HG03064 (cell line): ENCODE data around the gene FOXN3.
A peak's percentile ranks its signal among the peaks of the same experiment; 100 is the strongest.

ENCODE experiments used
- ATAC-seq: cut with Tn5 transposase; IDR thresholded peaks from one replicate; pipeline ENCODE4 v1.9.1; 2021; ENCODE audit warnings: low read depth; ENCODE audit not compliant: unreplicated experiment

The FOXN3 gene

DNA sequence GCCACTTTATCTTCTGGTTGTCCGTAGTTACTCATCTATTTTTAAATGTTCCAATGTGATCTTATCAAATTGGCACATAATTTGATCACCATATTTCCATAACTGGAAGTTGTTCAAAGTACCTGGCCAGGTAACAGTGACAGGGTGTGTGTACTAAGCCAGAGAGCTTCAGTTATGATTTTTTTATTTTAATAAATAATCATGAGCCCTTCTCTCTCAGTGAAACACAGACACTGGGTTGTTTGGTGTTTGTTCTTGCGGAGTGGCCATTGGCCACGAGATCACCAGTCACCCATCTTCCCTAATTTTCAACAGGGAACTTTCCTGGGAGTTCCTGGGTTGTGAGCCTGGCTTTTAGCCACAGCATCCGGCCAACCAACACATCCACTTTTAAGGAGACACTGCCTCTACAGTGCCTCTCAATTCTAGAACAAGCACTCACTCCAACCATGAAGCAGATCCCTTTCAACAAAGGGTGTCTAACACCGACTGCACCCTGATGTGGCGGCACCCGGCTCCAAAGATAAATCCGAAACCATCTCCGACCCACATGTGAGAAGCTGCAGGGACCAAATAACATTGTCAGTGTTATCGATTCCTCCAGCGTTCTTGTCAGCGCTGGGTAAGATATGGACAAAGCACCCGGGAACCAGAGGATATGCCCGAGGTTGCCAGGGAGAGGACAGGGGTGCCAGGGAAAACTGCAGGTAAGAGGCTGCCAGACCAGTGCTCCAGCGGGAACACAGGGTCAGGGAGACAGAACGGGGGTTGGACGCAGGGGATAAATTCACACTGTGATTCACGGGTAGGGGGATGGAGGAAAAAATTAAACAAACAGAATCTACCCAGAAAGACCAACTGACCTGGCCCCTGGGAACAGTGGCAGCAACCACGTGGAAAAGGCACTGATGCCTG is 49.9 kb downstream of the FOXN3 start:
- ATAC-seq: no peak

DNA sequence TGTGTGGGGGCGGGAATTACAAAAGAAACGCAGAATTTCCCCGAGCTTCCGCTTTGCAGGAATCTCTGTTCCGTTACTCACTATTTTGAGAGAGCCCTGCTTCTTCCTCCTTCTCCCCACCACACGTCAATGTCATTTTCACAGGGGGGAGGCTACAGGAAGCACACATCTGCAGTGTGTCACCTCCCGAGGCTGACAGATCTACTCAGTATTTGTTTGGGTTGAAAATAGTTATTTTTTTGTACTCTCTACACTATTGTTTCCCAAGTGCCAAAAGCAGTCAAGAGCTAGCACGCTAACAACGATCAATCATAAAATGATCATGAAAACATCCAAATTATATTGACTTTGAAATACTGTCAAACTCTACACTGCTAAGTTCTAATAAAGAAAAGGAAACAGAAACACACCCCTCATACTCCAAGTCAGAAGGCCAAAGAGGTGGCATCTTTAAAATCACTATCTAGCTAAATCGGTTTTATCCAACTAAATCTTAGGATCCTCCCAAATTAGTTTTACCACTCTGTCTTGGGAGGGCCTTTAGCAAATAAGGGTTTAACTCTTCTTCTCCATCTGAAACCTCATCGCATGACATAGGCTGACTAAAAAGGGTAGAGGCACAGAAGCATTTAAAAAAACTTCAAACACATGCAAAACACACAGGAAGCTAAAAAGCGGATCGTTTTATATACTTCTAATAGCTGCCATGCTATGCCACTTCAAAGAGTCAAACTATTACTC is 51.8 kb downstream of the FOXN3 start:
- ATAC-seq: peak; percentile 84

DNA sequence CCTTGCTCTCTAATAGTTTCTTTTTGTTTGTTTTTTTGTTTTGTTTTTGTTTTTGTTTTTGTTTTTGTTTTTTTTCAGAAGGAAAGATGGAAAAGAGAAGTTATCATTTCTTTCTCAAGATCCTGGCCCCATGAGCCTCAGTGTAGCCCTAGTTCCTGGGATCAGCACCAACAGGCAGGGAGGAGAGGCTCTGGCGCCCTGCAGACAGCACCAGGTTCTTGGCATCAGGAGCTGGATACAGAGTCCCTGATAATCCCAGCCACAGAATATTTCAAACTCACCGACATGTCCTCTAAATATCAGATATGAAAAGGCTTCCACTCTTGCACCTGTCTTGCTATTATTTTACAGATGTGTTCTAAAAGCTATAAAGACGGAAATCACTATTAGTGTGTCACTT is 52.7 kb downstream of the FOXN3 start:
- ATAC-seq: no peak

DNA sequence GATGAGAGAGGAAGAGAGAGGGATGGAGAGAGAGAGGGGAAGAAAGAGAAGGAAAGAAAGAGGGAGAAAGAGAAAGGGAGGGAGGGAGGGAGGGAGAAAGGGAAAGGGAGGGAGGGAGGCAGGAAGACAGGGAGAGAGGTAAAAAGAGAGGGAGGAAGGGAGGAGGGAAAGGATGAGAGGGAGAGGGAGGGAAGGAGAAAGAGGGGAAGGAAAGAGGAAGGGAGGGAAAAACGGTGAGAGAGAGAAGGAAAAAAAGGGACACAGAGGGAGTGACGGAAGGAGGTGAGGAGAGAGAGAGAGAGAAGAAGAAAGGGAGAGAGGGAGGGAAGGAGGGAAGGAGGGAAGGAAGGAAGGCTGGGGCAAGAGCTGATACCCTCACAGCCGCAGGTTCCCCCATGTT is 56.8 kb downstream of the FOXN3 start:
- no peak for ATAC-seq

DNA sequence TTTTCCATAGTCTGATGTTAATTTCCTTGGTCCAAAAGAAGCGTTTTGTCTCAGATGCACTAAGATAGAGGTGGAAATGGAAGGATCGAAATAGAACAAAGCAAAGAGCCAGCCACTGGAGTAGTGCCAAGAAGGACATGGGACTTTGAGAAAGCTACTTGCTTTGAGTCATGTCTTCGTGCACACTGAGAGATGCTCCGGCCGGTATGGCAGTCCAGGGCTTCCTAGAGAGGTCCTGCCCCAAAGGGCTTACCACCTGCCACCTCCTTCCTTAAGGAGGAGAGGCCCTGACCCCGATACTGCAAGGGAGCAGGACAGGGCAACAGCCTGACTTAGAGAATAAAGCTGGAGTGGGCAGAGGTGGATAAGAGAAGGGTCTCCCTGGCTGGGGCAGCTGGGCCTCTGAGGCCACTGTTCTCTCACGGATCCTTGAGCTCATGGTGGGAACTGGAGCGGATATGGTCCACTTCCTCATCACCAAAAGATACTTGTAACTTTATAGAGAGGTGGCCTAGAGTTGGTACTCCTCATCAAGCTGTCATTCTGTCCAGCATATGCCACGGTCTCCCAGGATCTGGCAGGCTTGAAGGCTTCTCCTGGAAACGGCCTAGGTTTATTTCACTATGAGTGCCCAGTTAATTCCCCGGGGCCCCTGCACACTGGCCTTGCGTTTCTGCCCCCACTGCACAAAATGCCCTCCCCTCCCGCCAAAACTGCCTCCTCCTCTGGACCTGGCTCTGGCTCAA is 57.4 kb downstream of the FOXN3 start:
- no peak for ATAC-seq

DNA sequence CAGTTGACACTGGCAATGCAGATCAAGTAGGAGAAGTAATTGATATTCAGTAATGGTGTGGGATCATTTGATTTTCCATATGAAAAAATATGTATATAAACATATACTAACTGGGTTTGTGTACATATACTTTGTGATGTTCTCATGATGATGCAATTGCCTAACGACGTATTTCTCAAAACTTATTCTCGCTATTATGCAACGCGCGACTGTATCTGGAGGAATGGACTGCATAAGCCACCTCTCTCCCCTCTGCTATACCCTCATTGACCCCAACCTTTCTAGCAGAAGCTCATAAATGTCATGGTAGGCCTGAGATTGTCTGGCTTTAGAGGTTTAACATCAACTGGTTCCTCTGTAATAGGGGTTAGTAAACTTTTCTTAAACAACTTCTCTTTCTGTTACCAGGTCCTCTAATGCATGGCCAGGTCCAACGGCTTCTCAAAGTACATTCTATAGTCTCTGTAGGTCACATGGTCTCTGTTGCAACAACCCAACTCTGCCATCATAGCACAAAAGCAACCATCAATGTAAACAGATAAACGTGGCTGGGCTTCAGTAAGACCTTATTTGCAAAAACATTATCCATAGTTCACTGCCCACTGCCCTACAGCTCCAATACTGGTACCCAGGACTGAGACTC is 59.3 kb downstream of the FOXN3 start:
- no peak for ATAC-seq

DNA sequence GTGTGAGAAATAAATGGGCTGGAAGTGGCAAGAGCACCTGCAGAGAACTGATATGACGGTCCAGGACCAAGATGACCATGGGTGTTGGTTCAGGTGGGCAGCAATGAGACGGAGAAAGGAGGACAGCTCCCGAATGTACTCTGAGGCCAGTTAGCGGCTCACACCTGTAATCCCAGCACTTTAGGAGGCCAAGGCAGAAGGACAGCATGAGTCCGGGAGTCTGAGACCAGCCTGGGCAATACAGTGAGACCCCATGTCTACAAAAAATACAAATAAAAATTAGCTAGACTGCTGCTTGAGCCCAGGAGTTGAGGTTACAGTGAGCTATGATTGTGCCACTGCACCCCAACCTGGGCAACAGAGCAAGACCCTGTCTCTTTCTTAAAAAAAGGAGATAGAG is 60.1 kb downstream of the FOXN3 start:
- ATAC-seq: no peak

DNA sequence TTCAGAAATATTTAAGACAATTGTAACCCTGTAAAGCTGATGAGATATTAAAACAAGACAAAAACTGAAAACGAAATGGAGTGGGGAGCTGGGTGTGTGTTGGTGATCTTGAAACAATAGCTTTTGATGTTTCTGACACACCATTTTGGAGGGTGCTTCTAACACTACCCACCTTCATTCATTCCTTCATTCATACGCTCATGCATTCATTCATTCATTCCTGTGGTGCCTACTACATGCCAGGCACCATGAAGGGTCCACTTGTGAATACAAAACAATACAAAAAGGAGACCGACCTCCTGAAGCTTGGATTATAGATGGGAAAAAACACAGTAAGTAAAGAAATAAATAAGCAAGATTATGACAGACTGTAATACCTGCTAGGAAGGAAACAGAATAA is 60.5 kb downstream of the FOXN3 start:
- ATAC-seq: no peak

DNA sequence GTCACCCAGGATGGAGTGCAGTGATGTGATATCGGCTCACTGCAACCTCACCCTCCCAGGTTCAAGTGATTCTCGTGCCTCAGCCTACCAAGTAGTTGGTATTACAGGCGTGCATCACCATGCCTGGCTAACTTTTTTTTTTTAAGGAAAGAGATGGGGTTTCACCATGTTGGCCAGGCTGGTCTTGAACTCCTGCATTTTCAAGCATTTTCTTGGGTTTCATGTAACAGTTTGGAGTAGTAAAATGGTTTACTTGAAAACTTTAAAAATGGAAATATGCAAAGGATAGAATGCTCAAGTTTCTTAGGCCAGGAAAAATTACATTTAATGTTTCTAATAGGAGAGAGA is 63.3 kb downstream of the FOXN3 start:
- no peak for ATAC-seq

DNA sequence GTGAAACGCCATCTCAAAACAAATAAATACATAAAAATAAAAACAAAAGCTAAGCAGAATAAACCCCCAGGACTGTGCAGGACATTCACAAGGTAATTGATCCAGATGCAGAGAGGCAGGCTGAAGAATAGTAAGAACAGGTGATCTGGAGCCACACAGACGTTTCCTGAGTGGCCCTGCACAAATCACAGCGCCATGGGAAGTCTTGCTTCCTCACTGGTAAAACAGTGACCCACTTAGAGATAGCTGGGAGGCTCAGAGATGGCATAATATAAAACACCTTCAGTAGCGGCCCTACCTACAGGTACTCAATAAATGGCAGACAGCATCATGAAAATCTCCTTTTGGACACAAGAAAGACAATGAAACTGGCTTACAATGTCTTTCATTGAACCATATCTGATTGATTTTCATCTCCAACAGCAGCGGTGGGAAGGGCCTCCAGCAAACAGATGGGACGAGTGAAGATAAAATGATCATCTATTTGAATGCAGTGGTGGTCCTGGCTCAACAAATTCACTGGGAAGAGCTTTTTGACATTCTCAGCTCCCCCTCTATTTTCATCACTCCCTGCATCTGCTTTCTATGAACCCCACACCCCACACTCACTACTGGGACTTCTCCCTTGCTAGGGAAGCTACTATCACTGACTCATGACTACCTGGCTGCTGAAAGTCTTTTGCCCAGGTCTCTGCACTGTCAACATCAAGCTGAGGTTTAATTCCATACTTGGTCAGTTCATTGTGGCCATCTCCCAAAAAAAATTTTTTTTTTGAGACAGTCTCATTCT is 63.9 kb downstream of the FOXN3 start:
- ATAC-seq: no peak

DNA sequence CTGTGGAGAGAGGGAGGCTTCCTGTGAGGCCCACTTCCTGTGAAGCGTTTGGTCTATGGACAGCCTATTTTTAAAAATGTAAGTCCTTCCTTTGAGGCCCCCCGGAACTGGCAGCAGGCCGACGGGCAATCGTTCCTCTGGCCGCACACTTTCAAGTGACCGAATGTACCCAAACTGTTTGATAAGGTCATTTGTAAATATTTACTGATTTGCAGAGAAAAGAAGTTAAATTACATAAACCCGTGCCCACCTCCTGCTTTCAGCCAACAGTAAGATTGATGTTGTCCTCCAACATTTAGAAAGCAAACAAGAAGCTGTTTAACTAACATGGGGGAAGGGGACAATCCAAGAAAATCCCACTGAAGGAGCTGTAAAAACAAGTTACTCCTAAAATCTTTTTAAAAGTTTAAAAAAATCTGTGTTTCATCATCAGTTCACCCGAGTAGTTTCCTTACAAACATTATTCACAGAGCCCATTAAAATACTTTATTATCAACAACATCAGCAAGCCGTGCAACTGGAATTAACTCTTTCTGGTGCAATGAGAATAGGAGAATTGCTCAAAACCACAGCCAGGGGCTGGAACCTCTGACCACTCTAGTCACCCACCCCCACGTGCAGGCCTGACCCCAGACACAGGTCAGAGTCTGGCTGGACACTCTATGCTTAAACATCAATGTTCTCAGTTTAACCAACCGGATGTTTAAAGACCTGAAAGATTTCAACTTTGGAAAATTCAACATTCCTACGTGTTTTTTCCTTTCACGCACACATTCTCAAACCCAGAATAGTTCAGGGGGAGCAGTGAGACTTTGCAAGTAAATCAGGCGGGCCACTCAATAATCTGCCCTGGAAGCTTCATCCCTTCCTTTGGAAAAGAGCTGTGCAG is 65.3 kb downstream of the FOXN3 start:
- ATAC-seq: no peak

DNA sequence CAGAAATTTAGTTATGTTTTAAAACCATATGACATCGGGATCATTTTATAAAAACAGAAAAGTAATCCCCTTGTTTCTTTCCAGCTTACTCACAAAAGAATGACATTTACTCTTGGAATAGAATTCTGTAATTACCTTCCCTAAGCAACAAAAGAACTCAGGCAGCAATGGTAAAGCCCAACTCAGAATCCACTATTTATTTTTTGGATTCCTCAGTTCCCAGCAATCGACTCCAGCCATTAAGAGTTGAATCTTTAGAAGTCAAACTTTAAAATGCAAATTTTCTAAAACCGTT is 65.9 kb downstream of the FOXN3 start:
- ATAC-seq: no peak

DNA sequence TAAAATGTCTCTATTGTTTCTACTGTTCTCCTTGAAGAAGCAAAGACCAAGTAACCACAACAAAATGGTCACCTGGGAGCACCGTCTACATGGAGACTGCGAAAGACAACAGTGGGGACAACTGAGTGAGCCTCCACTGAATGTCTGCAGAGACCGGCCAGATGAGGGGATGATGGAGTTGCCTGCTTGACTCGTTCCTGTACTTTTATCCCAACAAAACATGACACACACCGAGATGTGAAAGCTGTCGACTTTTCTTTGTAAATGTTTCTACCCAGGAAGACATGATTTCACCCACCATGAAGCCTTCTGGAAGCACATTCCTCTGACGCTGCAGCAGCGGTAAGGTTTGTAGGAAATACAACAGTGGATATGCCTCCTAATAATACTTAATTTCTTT is 66.9 kb downstream of the FOXN3 start:
- no peak for ATAC-seq

DNA sequence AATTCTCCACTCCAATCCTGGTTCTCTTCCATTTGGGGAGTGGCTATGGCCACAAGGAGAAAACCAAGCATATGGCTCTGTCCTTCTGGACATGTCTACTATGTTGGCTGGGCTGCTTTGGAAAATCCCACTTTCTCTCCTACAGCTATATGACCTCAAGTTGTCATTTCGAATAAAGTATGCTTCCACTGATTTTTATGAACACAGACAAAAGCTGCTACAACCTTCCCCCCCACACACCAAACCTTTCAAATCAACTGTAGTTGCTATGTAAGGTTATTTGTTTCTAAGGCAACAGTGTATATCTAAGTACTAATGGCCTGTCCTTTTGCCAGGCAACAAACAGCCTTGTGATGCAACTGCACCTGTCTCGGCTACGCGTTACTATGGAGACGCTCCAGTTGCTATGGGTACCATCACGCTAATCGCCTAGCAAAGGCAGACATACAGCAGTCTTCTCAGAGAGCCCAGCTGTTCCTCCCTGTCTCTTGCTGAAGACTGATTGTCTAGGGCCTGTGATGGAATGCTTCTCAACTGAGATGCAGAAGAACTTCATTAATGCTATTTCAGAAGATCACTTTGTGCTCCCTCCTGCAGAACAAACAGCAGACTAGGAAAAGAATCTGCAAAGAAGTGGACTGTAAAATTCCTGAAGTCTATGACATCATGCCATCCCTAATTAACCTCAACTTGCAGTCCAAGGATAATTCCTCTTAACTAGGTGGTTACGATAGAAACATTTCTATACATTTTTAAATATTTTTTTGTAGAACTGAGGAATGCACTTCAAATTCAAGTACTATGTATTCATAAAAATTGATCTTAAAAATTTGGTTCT is 67.6 kb downstream of the FOXN3 start:
- no peak for ATAC-seq

DNA sequence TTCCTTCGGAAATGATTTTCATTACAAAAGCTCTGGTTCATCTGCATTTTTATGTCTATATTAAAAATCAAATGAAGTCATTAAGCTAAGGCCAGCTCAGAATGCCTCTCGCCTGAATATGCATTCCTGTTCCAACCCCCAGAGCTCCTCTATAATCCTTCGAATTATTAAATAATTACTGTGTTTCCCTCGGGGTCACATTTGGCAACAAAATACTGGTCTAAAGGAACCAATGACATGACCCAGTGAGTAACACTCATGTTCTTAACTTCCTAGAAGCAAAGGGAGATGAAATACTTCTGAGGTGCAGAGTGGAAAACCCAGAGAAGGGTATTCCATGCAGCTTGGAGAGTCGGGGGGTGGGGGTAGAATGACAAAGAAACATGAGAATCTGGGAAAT is 68.3 kb downstream of the FOXN3 start:
- no peak for ATAC-seq

DNA sequence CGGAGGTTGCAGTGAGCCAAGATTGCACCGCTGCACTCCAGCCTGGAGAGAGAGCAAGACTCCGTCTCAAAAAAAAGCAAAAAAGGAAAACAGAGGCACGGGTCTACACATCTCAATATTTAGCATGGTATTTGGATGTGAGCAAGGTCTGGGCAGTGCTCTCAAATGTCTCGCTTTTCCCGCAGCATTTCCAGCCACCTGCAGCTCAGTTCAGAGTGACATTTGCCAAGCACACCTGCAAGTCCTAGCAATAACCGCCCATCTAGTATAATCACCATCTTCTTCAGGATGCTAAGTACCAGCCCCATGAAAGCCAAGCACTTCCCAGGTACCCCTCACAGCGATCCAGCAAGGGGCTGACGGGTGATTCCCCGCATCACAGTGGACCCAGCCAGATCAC is 69.1 kb downstream of the FOXN3 start:
- no peak for ATAC-seq

DNA sequence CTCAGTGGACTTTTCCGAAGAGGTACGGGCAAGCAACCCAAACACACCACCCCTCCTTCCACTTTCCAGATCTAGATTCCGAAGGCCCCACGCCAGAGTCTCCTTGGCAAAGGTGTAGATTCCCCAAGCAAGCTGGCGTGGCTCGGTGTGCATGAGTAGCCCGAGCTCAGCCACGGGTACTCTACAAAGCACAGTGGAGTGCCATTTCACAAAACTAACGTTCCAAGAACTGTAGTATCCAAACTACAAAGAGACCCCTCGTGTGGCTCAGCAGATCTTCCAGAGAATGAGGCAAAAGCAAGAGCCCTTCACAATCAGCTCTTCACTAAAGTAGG is 72.1 kb downstream of the FOXN3 start:
- ATAC-seq: no peak

DNA sequence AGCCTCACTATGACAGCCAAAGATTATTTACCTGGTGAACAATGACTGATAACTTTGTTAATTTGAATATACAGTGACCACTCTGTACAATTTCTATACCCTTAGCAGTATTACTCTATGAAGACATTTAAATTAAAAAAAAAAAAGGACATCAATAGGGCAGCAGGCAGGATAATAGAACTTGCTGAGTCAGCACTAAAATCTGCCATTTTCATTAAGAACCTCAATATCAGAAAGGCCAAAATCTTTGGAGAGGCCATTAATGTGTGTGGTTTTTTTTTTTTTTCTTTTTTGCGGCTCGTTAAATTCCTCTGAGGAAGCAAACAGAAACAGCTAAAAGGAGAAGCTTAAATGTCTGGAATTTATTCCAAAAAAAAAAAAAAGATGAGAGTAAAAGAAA is 73.7 kb downstream of the FOXN3 start:
- ATAC-seq: no peak

DNA sequence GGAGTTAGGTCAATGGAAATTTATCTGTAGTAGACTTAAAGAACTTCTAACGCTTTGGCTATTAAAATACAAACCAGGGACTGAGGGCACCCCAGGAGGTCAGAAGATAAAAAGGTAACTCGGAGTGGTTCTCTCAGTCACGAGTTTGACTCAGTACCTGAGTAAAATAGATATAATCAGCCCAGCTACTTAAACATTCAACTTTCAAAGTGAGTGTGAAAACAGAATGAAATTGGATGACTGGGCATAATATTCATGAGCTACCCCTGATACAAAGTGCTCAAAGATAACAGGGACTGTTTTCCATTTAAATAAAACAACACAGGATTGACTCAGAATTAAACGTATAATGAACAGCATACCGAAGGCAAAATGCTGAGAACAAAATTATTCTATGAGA is 75.0 kb downstream of the FOXN3 start:
- ATAC-seq: no peak
